ENCODE measurements around the gene ADAP1.
A peak's percentile ranks its signal among the peaks of the same experiment; 100 is the strongest.

The ADAP1 gene

DNA sequence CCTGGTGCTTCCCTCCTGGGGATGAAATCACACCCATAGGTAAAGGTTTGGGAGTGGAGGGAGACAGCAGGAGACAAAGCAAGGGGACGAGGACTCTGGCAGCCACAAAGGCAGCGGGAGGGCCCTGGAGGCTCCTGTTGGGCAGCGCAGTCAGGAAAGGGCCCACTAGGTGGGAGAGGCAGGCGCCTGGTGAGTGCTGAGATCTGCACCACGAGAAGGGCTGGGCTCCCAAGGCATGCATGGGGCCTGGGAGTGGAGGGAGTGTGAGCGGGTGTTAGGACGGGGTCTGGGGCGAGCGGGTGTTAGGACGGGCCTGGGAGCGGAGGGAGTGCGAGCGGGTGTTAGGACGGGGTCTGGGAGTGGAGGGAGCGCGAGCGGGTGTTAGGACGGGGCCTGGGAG lies 65.1 kb downstream of the ADAP1 start:
- no peak overlapping the region for H3K27ac ChIP-seq

DNA sequence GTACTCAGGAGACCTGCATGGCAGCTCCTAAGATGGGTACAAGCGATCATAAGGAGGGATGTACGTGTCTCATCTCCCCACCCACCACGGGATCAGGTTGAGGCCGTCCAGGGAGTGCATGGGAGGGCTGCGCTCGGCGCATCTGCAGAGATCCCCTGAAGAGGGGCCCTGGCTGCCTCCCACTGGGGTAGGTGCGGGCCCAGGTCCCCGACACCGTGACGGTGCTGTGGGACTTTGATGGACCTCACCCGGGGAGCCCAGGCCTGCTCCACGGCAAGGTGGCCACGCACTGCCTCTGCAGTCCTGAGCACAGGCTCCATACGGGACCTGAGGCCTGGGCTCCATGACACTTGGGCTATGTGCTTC lies 65.5 kb downstream of the ADAP1 start:
- no peak overlapping the region for H3K27ac ChIP-seq

More for the DNA sequence above, 65.1 kb downstream of the ADAP1 start:
- TF ChIP-seq CTCF (conservative IDR thresholded peaks at IDR 0.05), result no peak

GRCh38 chr7:888081-889024 lies 66.1 kb downstream of the ADAP1 start:
- H3K27ac ChIP-seq, result no peak overlapping the region; the same call in 1 of the 2 replicates
- TF ChIP-seq CTCF (conservative IDR thresholded peaks at IDR 0.05), result no peak

More for the DNA sequence above, 65.5 kb downstream of the ADAP1 start:
- TF ChIP-seq CTCF (conservative IDR thresholded peaks at IDR 0.05), result no peak

GRCh38 chr7:887488-887820 lies 67.0 kb downstream of the ADAP1 start:
- no peak overlapping the region; the same call in 1 of the 2 replicates for H3K27ac ChIP-seq
- no peak for TF ChIP-seq CTCF (conservative IDR thresholded peaks at IDR 0.05)

DNA sequence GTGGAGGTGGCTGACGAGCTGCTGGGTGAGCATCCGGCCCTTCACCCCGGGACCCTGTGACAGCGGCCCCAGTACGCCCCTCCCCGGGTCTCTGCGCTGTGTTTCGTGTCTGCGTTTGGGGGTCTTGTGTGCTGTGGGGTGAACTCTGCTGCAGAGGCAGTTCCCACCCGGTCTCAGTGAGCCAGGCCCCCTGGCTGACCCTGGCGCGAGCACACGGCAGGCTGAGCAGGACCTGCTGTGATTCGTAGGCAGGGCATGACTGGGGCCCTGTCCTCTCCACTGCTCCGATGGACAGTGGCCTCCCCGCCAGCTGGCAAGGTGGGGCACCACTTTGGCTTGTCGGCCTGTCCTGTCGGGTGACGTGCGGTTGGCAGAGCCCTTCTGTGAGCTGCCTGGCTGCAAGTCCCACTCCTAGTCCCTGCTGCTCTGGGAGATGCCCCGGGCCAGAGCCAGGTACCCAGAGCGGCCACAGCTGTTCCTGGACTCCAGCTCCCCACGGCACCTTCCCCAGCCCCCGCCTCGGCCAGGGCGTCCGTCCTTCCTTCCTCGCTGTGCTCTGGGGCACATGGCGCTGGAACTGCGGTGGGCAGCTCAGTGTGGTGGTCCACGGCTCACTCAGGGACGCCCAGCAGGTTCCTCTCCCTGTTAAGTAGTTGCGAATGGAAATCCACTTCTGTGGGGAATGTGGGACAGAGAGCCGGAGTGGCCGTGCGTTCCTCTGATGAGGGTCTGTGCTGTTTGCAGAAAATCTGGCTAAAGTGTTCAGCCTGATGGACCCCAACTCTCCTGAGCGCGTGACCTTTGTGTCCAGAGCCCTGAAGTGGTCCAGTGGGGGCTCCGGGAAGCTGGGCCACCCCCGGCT lies 67.6 kb downstream of the ADAP1 start:
- no peak for TF ChIP-seq CTCF (conservative IDR thresholded peaks at IDR 0.05)
- peak overlapping the region; percentile 88; the same call in 1 of the 2 replicates for H3K27ac ChIP-seq

GRCh38 chr7:885893-886625 lies 68.4 kb downstream of the ADAP1 start:
- TF ChIP-seq CTCF (conservative IDR thresholded peaks at IDR 0.05), result no peak
- H3K27ac ChIP-seq, result peak overlapping the region; percentile 88

Data from VCaP (cell line).